B cell (primary cell): ENCODE measurements around the gene NOXO1. TPM values are rescaled to one million over a fixed set of nuclear protein-coding genes. Genes with fewer than 3 reads are reported as not detected.

ENCODE experiments used
- ATAC-seq: fragments of 200-7000 bp; cut with Tn5 transposase; one replicate; pipeline ENCODE4 v1.10.0; 2021; ENCODE audit warnings: low read depth, mild to moderate bottlenecking, moderate number of reproducible peaks, moderate library complexity
- CTCF ChIA-PET: fragments of 350-600 bp; sonication (Branson Sonifier 250); formaldehyde crosslinking; loops from one replicate; lab custom pipeline; 2021; ENCODE audit warnings: antibody characterized with exemption, inconsistent platforms; lab: Charles Lee
- POLR2A ChIA-PET: fragments of 350-600 bp; sonication (Branson Sonifier 250); formaldehyde crosslinking; loops from one replicate; lab custom pipeline; 2021; ENCODE audit warnings: antibody characterized with exemption; lab: Charles Lee
- DNase-seq: peaks from one replicate; pipeline ENCODE4 v3.0.0; 2013
- H2AFZ ChIP-seq: 2 replicates; pipeline ENCODE4 v1.6.1; 2012; ENCODE audit warnings: mild to moderate bottlenecking, low read depth, low read length; ENCODE audit not compliant: insufficient read depth, poor library complexity, severe bottlenecking
- H3K27ac ChIP-seq, 2 donors: 1 replicate in 1 of 2; 2 replicates in 1 of 2; pipeline ENCODE4 v1.5.1; 2012 to 2013; ENCODE audit warnings: low read length in 2 of 2, mild to moderate bottlenecking in 2 of 2, moderate library complexity in 1 of 2
- H3K27me3 ChIP-seq, 4 experiments: fragments of 200-600 bp in 1 of 4; sonication (generic) in 1 of 4; replicated peaks in 1 of 4; 1 replicate in 2 of 4; 2 replicates in 2 of 4; pipeline versions ENCODE4 v1.6.1 to v1.7.0; 2013 to 2016; ENCODE audit warnings: low read length in 3 of 4, mild to moderate bottlenecking in 2 of 4, mixed read lengths in 1 of 4, moderate library complexity in 1 of 4; ENCODE audit not compliant: insufficient read depth in 4 of 4, control insufficient read depth in 3 of 4; ENCODE audit errors: control extremely low read depth in 1 of 4
- H3K36me3 ChIP-seq, 2 experiments: replicated peaks in 1 of 2; 1 replicate in 1 of 2; 2 replicates in 1 of 2; pipeline versions ENCODE4 v1.6.1 to v1.7.1; 2013; ENCODE audit warnings: low read length in 1 of 2; ENCODE audit not compliant: insufficient read depth in 2 of 2, control insufficient read depth in 1 of 2; ENCODE audit errors: control extremely low read depth in 1 of 2, extremely low read depth in 1 of 2
- H3K4me1 ChIP-seq, 2 donors: fragments of 200-600 bp in 1 of 2; sonication (generic) in 1 of 2; 1 replicate in 1 of 2; 2 replicates in 1 of 2; pipeline versions ENCODE4 v1.5.1 to v1.6.1; 2013 to 2017; ENCODE audit warnings: low read length in 2 of 2; ENCODE audit not compliant: control insufficient read depth in 2 of 2, insufficient read depth in 2 of 2
- H3K4me2 ChIP-seq: replicated peaks from 2 replicates; pipeline ENCODE3; 2012; ENCODE audit warnings: mild to moderate bottlenecking, low read depth, low read length; ENCODE audit not compliant: poor library complexity, severe bottlenecking
- H3K4me3 ChIP-seq, 5 experiments: fragments of 200-600 bp in 1 of 5; sonication (generic) in 1 of 5; 1 replicate in 3 of 5; 2 replicates in 2 of 5; pipeline versions ENCODE4 v1.5.1 to v1.7.0; 2011 to 2016; ENCODE audit warnings: low read length in 4 of 5, mild to moderate bottlenecking in 4 of 5, low read depth in 2 of 5, control low read depth in 1 of 5, moderate library complexity in 1 of 5; ENCODE audit not compliant: insufficient read depth in 1 of 5; ENCODE audit errors: control extremely low read depth in 1 of 5, extremely low read depth in 1 of 5
- H3K79me2 ChIP-seq: fragments of 200-600 bp; sonication (generic); one replicate; pipeline ENCODE4 v1.6.0; 2016; ENCODE audit warnings: low read length; ENCODE audit not compliant: control insufficient read depth, insufficient read depth
- H3K9ac ChIP-seq: fragments of 200-600 bp; sonication (generic); 2 replicates; pipeline ENCODE4 v1.6.1; 2017; ENCODE audit warnings: mild to moderate bottlenecking, low read length, moderate library complexity
- H3K9me3 ChIP-seq, 3 donors: one replicate each; pipeline versions ENCODE4 v1.6.1 to v1.7.1; 2013; ENCODE audit warnings: low read length in 2 of 3; ENCODE audit not compliant: control insufficient read depth in 2 of 3, insufficient read depth in 1 of 3; ENCODE audit errors: control extremely low read depth in 1 of 3
- H4K20me1 ChIP-seq: 2 replicates; pipeline ENCODE4 v1.6.0; 2012; ENCODE audit warnings: mild to moderate bottlenecking, low read length; ENCODE audit not compliant: insufficient read depth, control insufficient read depth, poor library complexity, severe bottlenecking
- H3K27ac Mint-ChIP-seq: one replicate; pipeline ENCODE4 v1.8.0; 2021; ENCODE audit warnings: mixed read lengths
- H3K27me3 Mint-ChIP-seq: one replicate; pipeline ENCODE4 v1.8.0; 2021; ENCODE audit warnings: mixed read lengths
- H3K4me1 Mint-ChIP-seq: one replicate; pipeline ENCODE4 v1.8.0; 2021; ENCODE audit warnings: mixed read lengths
- H3K4me3 Mint-ChIP-seq: one replicate; pipeline ENCODE4 v1.8.0; 2021; ENCODE audit warnings: mixed read lengths
- H3K9me3 Mint-ChIP-seq: one replicate; pipeline ENCODE4 v1.8.0; 2022; ENCODE audit warnings: mixed read lengths; ENCODE audit not compliant: insufficient read depth
- EZH2 ChIP-seq: IDR thresholded peaks from 2 replicates; pipeline ENCODE4 v1.6.1; 2012; ENCODE audit warnings: borderline replicate concordance, low read depth, mild to moderate bottlenecking, moderate library complexity, low read length; ENCODE audit not compliant: insufficient read depth, poor library complexity, severe bottlenecking
- WGBS: methylation state at CpG from one replicate; pipeline ENCODE4 v1.1.5; 2013; ENCODE audit warnings: missing lambda C conversion rate; ENCODE audit not compliant: insufficient coverage; 5-methylcytosine and 5-hydroxymethylcytosine counted together
- intact Hi-C: fragments of 100-400 bp; cut with micrococcal nuclease; formaldehyde crosslinking; loops from one replicate; pipeline ENCODE4 v1.10.0; 2022
- polyA plus RNA-seq: library from polyadenylated mRNA; depleted of rRNA; stranded (reverse); fragments of >200 nt; gene quantifications from 2 replicates; pipeline ENCODE4 v1.2.3, GENCODE V29; 2012
- total RNA-seq, 2 donors: library from RNA; stranded (reverse); fragments of 120-200 nt in 1 of 2; gene quantifications; 1 replicate in 1 of 2; 2 replicates in 1 of 2; pipeline versions ENCODE4 v1.2.3 to v1.2.4, GENCODE V29; 2013 to 2022
- TF ChIP-seq, protein P1 (sequence below): fragments of 200-600 bp; IDR thresholded peaks from one replicate; pipeline ENCODE4 v1.8.0; 2022; ENCODE audit warnings: antibody characterized with exemption, mild to moderate bottlenecking

The NOXO1 gene
- total and polyA plus RNA-seq, 2 donors (not counting 1 experiment from before 2014, with no cell fraction given), result 0.30 to 0.74 TPM

GRCh38 chr16:2008631-2009163 lies 27.4 kb upstream of the NOXO1 start:
- CTCF ChIA-PET, result interaction anchor here (1.1 to 1.8 kb wide), 2 partner anchors 50 to 132 kb away, joined by 3 to 10 read pairs; no protein-coding TSS in a partner anchor
- H3K9me3 ChIP-seq, result no peaks in the 10 kb centered on the region
- peaks cover 63% of the 10 kb centered on the region for H3K79me2 ChIP-seq

More at GRCh38 chr16:2008631-2009163, 27.4 kb upstream of the NOXO1 start:
- peak overlapping the region; percentile 82 for H3K4me3 Mint-ChIP-seq
- H2AFZ ChIP-seq, result peak overlapping the region; percentile 51
- H3K27me3 ChIP-seq, result no peaks in the 10 kb centered on the region
- DNase-seq (no peak), ATAC-seq (no peak)
- H3K9ac ChIP-seq, result peak overlapping the region; percentile 63
- H4K20me1 ChIP-seq, result peaks cover 56% of the 10 kb centered on the region
- H3K4me3 ChIP-seq, result peak overlapping the region in 4 of 5 experiments; percentile 44 to 67 (median 56)
- intact Hi-C loops, result loop anchor here (1.0 to 2.0 kb wide), 7 partner anchors 15 to 147 kb away; partner anchors contain the start of genes GFER, NDUFB10, NTHL1 and RPS2
- peak overlapping the region in 1 of 2 donors; percentile 77 for H3K27ac ChIP-seq
- peak overlapping the region; percentile 77 for H3K4me2 ChIP-seq
- peaks cover 0 to 7% of the 10 kb centered on the region in 2 experiments for H3K36me3 ChIP-seq
- peak overlapping the region; percentile 68 for H3K27ac Mint-ChIP-seq
- no peaks in the 10 kb centered on the region for H3K27me3 Mint-ChIP-seq
- WGBS, result 1% methylated on average over 23 of the region's 23 CpGs
- peaks cover 47% of the 10 kb centered on the region for H3K4me1 Mint-ChIP-seq
- peaks cover 42 to 54% of the 10 kb centered on the region in 2 donors for H3K4me1 ChIP-seq
- POLR2A ChIA-PET, result interaction anchor here (0.6 to 1.5 kb wide), 4 partner anchors 13 to 147 kb away, joined by 3 to 5 read pairs (median 4); partner anchors contain the start of genes RPS2 and TRAF7
- no peak for TF ChIP-seq EZH2
- TF ChIP-seq, protein P1, sequence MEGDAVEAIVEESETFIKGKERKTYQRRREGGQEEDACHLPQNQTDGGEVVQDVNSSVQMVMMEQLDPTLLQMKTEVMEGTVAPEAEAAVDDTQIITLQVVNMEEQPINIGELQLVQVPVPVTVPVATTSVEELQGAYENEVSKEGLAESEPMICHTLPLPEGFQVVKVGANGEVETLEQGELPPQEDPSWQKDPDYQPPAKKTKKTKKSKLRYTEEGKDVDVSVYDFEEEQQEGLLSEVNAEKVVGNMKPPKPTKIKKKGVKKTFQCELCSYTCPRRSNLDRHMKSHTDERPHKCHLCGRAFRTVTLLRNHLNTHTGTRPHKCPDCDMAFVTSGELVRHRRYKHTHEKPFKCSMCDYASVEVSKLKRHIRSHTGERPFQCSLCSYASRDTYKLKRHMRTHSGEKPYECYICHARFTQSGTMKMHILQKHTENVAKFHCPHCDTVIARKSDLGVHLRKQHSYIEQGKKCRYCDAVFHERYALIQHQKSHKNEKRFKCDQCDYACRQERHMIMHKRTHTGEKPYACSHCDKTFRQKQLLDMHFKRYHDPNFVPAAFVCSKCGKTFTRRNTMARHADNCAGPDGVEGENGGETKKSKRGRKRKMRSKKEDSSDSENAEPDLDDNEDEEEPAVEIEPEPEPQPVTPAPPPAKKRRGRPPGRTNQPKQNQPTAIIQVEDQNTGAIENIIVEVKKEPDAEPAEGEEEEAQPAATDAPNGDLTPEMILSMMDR, result no peak
- H3K9me3 Mint-ChIP-seq, result no peaks in the 10 kb centered on the region
